Measurements from ENCODE around the gene PLXNA4. TPM values are rescaled to one million over a fixed set of nuclear protein-coding genes. Genes with fewer than 3 reads are reported as not detected.

PLXNA4 gene
- total and polyA plus RNA-seq, 8 donors = 0.15 to 12.8 (median 1.6) TPM

GRCh38 chr7:132108563-132108962 lies 467.7 kb downstream of the PLXNA4 start:
- Histone ChIP-seq H3K27me3 (no peaks in the 10 kb centered on the region), H3K4me1 (no peaks in the 10 kb centered on the region), H3K27ac (no peak overlapping the region), H3K36me3 (no peaks in the 10 kb centered on the region), H3K4me3 (no peak overlapping the region), H3K9me3 (no peaks in the 10 kb centered on the region)
- TF ChIP-seq EP300 (IDR thresholded peaks at IDR 0.05) (no peak), POLR2AphosphoS5 (IDR thresholded peaks at IDR 0.05) (no peak), CTCF (IDR thresholded peaks at IDR 0.05) (no peak), POLR2A (IDR thresholded peaks at IDR 0.05) (no peak)
- WGBS, 5 donors = 56 to 79% (median 59%) methylated on average over 4 of the region's 4 CpGs
- intact Hi-C loops (cut with DNase I; ENCODE audit: low total_unique reads) = no loop called here
- no peak for DNase-seq

- Histone ChIP-seq H3K27me3 (no peaks in the 10 kb centered on the region), H3K4me3 (no peak overlapping the region), H3K36me3 (no peaks in the 10 kb centered on the region), H3K9me3 (no peaks in the 10 kb centered on the region), H3K4me1 (no peaks in the 10 kb centered on the region), H3K27ac (no peak overlapping the region)
- TF ChIP-seq POLR2A (IDR thresholded peaks at IDR 0.05) (no peak), CTCF (IDR thresholded peaks at IDR 0.05) (no peak), EP300 (IDR thresholded peaks at IDR 0.05) (no peak), POLR2AphosphoS5 (IDR thresholded peaks at IDR 0.05) (no peak)
- no peak for DNase-seq
- 83 to 88% (median 85%) methylated on average over 4 to 7 of the region's 7 CpGs for WGBS, 5 donors
- intact Hi-C loops (cut with DNase I; ENCODE audit: low total_unique reads) = no loop called here
These were observed 469.8 kb downstream of the PLXNA4 start for GRCh38 chr7:132106491-132106890.

GRCh38 chr7:132105096-132105495 lies 471.2 kb downstream of the PLXNA4 start:
- Histone ChIP-seq H3K4me3 (no peak overlapping the region), H3K4me1 (no peaks in the 10 kb centered on the region), H3K27me3 (no peaks in the 10 kb centered on the region), H3K27ac (no peak overlapping the region), H3K36me3 (no peaks in the 10 kb centered on the region), H3K9me3 (no peaks in the 10 kb centered on the region)
- intact Hi-C loops (cut with DNase I; ENCODE audit: low total_unique reads) = no loop called here
- 62 to 80% (median 75%) methylated on average over 3 of the region's 3 CpGs for WGBS, 5 donors
- peak in 1 of 2 donors; percentile 51 for DNase-seq
- TF ChIP-seq EP300 (IDR thresholded peaks at IDR 0.05) = no peak

- H3K27ac ChIP-seq = no peak overlapping the region
- H3K27me3 ChIP-seq = no peaks in the 10 kb centered on the region
- no peaks in the 10 kb centered on the region for H3K4me1 ChIP-seq
- no peak for DNase-seq
- H3K36me3 ChIP-seq = no peaks in the 10 kb centered on the region
- 80 to 88% (median 81%) methylated on average over 3 of the region's 3 CpGs for WGBS, 5 donors
- TF ChIP-seq POLR2AphosphoS5 (IDR thresholded peaks at IDR 0.05) (no peak), POLR2A (IDR thresholded peaks at IDR 0.05) (no peak), CTCF (IDR thresholded peaks at IDR 0.05) (no peak), EP300 (IDR thresholded peaks at IDR 0.05) (no peak)
- no peaks in the 10 kb centered on the region for H3K9me3 ChIP-seq
- intact Hi-C loops (cut with DNase I; ENCODE audit: low total_unique reads) = no loop called here
- no peak overlapping the region for H3K4me3 ChIP-seq
These were observed 472.6 kb downstream of the PLXNA4 start for GRCh38 chr7:132103718-132104117.

- no peak for TF ChIP-seq POLR2AphosphoS5 (IDR thresholded peaks at IDR 0.05)
- no peak for TF ChIP-seq CTCF (IDR thresholded peaks at IDR 0.05)
- no peak for TF ChIP-seq POLR2A (IDR thresholded peaks at IDR 0.05)
- TF ChIP-seq EP300 (IDR thresholded peaks at IDR 0.05) = no peak
- WGBS, 5 donors = 76 to 85% (median 78%) methylated on average over 10 of the region's 10 CpGs
- Histone ChIP-seq H3K9me3 (no peaks in the 10 kb centered on the region), H3K27me3 (no peaks in the 10 kb centered on the region), H3K27ac (no peak overlapping the region), H3K36me3 (no peaks in the 10 kb centered on the region), H3K4me1 (no peaks in the 10 kb centered on the region), H3K4me3 (no peak overlapping the region)
- intact Hi-C loops (cut with DNase I; ENCODE audit: low total_unique reads) = no loop called here
- no peak for DNase-seq
These were observed 473.3 kb downstream of the PLXNA4 start for GRCh38 chr7:132102942-132103341.

All from stomach (tissue), 9 donors.